Colonic mucosa (tissue), 4 donors: ENCODE results near the gene FAM89B. TPM values are rescaled to one million over a fixed set of nuclear protein-coding genes. Genes with fewer than 3 reads are reported as not detected.

Source experiments
- DNase-seq: peaks from one replicate; pipeline ENCODE4 v3.0.0-alpha.2; 2020
- H3K27ac ChIP-seq: fragments of 200-600 bp; one replicate; pipeline ENCODE4 v1.8.0; 2021
- H3K27me3 ChIP-seq: fragments of 200-600 bp; one replicate; pipeline ENCODE4 v1.8.0; 2021
- H3K36me3 ChIP-seq: fragments of 200-600 bp; one replicate; pipeline ENCODE4 v1.8.0; 2021
- H3K4me1 ChIP-seq: fragments of 200-600 bp; one replicate; pipeline ENCODE4 v1.8.0; 2021; ENCODE audit warnings: mild to moderate bottlenecking
- H3K4me3 ChIP-seq: fragments of 200-600 bp; one replicate; pipeline ENCODE4 v1.8.0; 2021
- H3K9ac ChIP-seq, 2 donors: one replicate each; pipeline ENCODE4 v1.7.0; 2013; ENCODE audit warnings: control low read depth in 2 of 2, low read depth in 2 of 2, low read length in 2 of 2
- H3K9me3 ChIP-seq: fragments of 200-600 bp; one replicate; pipeline ENCODE4 v1.8.0; 2021
- intact Hi-C: fragments of 100-400 bp; cut with DNase I; formaldehyde crosslinking; loops from one replicate; pipeline ENCODE4 v1.14.1; 2022
- total RNA-seq, 2 donors: library from RNA; stranded (reverse); fragmentation: NEBNext Ultra II Directional in 1 of 2; extraction: Animal tissue kit (Norgen Biotek cat#: 25700) in 1 of 2; gene quantifications; one replicate each; pipeline ENCODE4 v1.2.1, GENCODE V29; 2021
- TF ChIP-seq, protein P1 (sequence below): fragments of 200-600 bp; IDR thresholded peaks from one replicate; pipeline ENCODE4 v1.8.0; 2022; ENCODE audit warnings: antibody characterized with exemption, mild to moderate bottlenecking
- donor health status: healthy.
- donor health status: DM: no; HTN: no; CAD: no.
- donor health status: DM: no; HTN: no; CAD: no.

Gene FAM89B
- total RNA-seq, 2 donors from 2014 or later, result 27.4 to 32.2 TPM

DNA sequence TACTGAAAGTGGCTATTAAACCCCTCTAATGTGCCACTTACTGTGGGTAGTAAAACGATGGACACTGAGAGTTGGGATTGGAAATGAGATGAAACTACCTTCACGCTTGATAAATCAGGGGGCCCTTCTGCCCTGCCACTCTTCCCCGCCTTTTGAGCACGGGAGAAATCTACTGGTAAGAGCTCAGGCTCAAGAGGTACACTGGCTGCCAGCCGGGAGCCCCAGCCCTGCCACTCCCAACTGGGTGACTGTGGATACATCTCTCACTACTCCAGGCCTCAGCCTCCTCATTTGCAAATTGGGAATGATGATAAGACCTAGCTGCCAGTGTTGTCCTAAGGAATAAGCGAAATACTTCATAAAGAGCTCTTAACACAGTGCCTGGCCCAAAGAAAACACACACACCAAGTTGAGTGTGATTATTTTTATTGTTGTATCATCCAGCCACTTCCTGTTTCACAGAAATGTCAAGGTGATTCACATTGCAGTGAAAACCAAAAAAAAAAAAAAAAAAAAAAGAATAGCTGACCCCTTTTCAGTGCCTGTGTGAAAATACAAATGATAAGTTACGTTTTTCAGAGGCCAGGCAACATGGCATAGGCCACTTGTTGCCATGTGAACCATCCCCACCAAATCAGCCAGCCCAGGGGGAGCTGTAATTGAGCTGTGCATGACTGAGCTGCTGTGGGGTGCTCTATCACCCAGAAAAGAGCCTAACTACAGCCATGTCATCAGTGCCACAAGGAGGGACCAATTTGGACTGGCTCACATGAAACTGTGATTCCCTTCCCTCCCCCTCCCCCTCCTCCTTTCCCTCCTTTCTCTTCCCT, 6.5 kb upstream of the FAM89B start:
- TF ChIP-seq, protein P1, sequence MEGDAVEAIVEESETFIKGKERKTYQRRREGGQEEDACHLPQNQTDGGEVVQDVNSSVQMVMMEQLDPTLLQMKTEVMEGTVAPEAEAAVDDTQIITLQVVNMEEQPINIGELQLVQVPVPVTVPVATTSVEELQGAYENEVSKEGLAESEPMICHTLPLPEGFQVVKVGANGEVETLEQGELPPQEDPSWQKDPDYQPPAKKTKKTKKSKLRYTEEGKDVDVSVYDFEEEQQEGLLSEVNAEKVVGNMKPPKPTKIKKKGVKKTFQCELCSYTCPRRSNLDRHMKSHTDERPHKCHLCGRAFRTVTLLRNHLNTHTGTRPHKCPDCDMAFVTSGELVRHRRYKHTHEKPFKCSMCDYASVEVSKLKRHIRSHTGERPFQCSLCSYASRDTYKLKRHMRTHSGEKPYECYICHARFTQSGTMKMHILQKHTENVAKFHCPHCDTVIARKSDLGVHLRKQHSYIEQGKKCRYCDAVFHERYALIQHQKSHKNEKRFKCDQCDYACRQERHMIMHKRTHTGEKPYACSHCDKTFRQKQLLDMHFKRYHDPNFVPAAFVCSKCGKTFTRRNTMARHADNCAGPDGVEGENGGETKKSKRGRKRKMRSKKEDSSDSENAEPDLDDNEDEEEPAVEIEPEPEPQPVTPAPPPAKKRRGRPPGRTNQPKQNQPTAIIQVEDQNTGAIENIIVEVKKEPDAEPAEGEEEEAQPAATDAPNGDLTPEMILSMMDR, result no peak
- H3K36me3 ChIP-seq, result no peaks in the 10 kb centered on the region
- H3K4me3 ChIP-seq, result no peak overlapping the region
- no peak for DNase-seq
- no peaks in the 10 kb centered on the region for H3K9me3 ChIP-seq
- H3K9ac ChIP-seq, result no peak overlapping the region
- H3K27me3 ChIP-seq, result no peaks in the 10 kb centered on the region
- H3K27ac ChIP-seq, result peak overlapping the region; percentile 15
- intact Hi-C loops, result no loop called here
- peaks cover 6% of the 10 kb centered on the region for H3K4me1 ChIP-seq

DNA sequence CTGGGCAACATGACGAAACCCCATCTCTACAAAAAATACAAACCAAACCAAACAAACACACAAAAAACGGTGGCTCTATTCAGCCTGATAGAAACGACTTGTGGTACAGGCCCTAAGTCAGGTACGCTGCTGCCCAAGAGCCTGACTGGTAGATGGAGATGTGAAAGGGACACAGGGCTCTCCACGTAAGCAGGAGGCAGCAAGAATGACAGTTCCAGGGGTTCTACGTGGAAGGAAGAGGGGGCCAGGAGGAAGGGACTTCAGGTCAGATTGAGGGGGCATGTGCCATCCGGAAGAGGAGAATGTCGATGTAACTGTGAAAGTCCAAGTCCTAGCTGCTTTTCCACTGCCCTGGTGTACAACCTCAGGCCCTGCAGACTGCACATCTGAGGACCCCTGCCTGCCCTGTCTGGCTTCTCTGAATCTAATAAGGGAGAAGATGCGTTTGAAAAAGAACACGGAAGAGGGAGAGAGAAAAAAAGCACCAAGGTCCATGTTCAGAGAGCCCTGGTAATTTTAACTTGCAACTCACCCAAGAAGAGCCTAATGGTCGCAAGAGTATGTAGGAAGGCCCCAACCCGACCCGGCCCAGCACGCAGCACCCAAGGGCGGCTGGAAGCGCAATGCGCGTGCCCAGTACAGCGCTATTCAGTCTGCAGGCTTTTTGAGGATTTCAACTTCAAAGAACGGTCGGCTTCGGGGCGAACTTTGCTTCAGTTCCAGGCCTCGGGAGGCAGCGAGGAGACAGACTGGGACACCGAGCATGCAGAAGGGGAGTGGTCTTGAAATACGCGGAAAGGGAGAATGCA, 3.0 kb upstream of the FAM89B start:
- peaks cover 27% of the 10 kb centered on the region for H3K4me1 ChIP-seq
- no peaks in the 10 kb centered on the region for H3K36me3 ChIP-seq
- H3K4me3 ChIP-seq, result peak overlapping the region; percentile 84
- peak overlapping the region; percentile 95 for H3K27ac ChIP-seq
- peak overlapping the region; percentile 85 to 97 for H3K9ac ChIP-seq
- no peaks in the 10 kb centered on the region for H3K9me3 ChIP-seq
- TF ChIP-seq, protein P1, result no peak
- no peak for DNase-seq
- no peaks in the 10 kb centered on the region for H3K27me3 ChIP-seq
- intact Hi-C loops, result no loop called here

DNA sequence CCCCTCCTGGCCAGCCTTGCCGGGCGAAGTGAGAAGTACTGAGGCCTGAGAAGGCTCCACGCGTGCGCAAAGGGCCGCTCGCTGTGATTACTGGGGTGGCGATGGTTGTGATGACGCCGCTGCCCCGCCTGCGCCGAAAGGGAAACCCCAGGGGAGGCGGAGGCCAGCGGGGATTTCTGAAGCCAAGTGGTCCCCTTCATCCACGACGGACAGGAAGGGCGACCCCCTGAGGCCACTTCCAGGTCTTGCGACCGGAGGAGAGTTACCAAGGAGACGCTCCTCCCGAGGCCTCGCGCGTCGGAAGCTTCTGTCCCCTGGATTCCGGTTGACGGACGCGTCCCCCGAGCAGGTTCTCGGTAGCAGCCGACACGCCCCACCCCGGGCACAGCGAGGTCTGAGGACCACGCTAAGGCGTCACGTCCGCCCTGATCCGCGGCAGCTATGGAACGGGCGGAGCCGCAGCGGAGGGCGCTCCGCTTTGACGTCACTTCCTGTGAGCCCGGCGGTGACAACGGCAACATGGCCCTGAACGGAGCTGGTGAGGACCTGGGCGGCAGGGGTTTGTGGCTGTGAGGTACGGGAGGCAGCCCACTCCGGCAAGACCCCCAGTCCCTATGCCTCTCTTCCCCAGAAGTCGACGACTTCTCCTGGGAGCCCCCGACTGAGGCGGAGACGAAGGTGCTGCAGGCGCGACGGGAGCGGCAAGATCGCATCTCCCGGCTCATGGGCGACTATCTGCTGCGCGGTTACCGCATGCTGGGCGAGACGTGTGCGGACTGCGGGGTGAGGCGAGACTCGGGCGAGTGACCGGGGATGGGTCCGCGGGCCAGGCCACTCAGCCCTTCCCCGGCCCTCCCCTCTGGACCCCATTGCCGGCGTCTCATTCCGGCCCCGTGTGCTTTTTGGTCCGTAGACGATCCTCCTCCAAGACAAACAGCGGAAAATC, 2.1 kb upstream of the FAM89B start, which contains the start of gene ZNRD2:
Gene ZNRD2 (plus strand): TSS at position 505 of the 946 bp plus-strand sequence. CDS start 15 bp downstream, at position 520.
- Histone ChIP-seq H3K4me3 (peak within 1 kb of the TSS; percentile 84), H3K36me3 (no peaks in the 10 kb centered on the region), H3K9me3 (no peaks in the 10 kb centered on the region), H3K27me3 (no peaks in the 10 kb centered on the region), H3K9ac (peak within 1 kb of the TSS; percentile 85 to 97), H3K4me1 (peaks cover 32% of the 10 kb centered on the region), H3K27ac (peak within 1 kb of the TSS; percentile 95)
- TF ChIP-seq, protein P1, result peak; percentile 26
- peak; percentile 97 for DNase-seq
- intact Hi-C loops, result no loop called here

DNA sequence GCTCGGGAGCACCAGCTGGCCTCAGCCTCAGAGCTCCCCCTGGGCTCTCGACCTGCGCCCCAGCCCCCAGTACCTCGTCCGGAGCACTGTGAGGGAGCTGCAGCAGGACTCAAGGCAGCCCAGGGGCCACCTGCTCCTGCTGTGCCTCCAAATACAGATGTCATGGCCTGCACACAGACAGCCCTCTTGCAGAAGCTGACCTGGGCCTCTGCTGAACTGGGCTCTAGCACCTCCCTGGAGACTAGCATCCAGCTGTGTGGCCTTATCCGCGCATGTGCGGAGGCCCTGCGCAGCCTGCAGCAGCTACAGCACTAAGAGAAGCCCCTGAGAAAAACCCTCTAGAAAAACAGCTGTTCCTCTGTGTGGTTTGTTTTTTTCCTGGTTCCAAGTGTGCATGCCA, 918 bp upstream of the FAM89B start:
- Histone ChIP-seq H3K27me3 (no peaks in the 10 kb centered on the region), H3K27ac (peak overlapping the region; percentile 89), H3K9ac (peak overlapping the region; percentile 39 to 97), H3K4me3 (peak overlapping the region; percentile 91), H3K36me3 (no peaks in the 10 kb centered on the region), H3K9me3 (no peaks in the 10 kb centered on the region), H3K4me1 (peaks cover 35% of the 10 kb centered on the region)
- DNase-seq, result no peak
- intact Hi-C loops, result no loop called here
- TF ChIP-seq, protein P1, result no peak
